VCaP (cell line): ENCODE measurements around the gene TMC7.
"Not testable (repeated sequence)": the region's sequence is repeated elsewhere in the genome, so short reads cannot be mapped to it uniquely, and the experiment has no call there.

ENCODE experiments used
- H3K27ac ChIP-seq: fragments of 450-650 bp; 2 replicates; pipeline ENCODE4 v1.5.1; 2017
- TF ChIP-seq, protein P1 (sequence below): fragments of 450-650 bp; conservative IDR thresholded peaks from 2 replicates; pipeline ENCODE4 v1.5.1; 2017; ENCODE audit warnings: mild to moderate bottlenecking, moderate library complexity

TMC7 gene

DNA sequence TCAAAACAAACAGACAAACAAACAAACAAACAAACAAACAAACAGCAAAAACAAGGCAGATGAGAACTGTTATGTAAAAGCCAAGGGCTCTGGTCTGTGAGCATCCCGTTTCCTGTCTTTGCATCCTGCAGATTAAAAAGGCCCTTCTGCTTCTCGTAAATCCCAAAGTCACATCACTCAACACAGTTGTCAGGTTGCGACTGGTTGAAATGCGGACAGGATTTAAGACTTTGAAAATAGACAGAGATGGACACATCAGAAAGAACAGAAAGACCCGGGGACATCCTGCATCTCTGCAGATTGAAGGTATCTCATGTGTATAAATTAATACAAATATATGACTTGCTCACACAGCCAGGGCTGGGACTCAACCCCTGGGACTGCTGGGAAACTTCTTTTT is 18.2 kb upstream of the TMC7 start:
- no peak overlapping the region for H3K27ac ChIP-seq

DNA sequence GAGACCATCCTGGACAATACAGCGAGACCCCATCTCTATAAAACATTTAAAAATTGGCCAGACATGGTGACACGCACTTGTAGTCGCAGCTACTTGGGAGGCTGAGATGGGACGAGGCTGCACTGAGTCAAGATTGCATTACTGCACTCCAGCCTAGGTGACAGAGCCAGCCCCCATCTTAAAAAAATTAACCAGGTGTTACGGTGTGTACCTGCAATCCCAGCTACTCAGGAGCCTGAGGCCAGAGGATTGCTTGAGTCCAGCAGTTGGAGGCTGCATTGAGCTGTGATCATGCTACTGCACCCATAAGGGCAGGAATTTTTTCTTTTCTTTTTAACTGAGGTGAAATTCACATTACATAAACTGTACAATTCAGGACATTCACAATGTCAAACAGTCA is 16.9 kb upstream of the TMC7 start:
- no peak overlapping the region for H3K27ac ChIP-seq
- TF ChIP-seq, protein P1, sequence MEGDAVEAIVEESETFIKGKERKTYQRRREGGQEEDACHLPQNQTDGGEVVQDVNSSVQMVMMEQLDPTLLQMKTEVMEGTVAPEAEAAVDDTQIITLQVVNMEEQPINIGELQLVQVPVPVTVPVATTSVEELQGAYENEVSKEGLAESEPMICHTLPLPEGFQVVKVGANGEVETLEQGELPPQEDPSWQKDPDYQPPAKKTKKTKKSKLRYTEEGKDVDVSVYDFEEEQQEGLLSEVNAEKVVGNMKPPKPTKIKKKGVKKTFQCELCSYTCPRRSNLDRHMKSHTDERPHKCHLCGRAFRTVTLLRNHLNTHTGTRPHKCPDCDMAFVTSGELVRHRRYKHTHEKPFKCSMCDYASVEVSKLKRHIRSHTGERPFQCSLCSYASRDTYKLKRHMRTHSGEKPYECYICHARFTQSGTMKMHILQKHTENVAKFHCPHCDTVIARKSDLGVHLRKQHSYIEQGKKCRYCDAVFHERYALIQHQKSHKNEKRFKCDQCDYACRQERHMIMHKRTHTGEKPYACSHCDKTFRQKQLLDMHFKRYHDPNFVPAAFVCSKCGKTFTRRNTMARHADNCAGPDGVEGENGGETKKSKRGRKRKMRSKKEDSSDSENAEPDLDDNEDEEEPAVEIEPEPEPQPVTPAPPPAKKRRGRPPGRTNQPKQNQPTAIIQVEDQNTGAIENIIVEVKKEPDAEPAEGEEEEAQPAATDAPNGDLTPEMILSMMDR: no peak

More for the DNA sequence above, 18.2 kb upstream of the TMC7 start:
- TF ChIP-seq, protein P1: no peak

DNA sequence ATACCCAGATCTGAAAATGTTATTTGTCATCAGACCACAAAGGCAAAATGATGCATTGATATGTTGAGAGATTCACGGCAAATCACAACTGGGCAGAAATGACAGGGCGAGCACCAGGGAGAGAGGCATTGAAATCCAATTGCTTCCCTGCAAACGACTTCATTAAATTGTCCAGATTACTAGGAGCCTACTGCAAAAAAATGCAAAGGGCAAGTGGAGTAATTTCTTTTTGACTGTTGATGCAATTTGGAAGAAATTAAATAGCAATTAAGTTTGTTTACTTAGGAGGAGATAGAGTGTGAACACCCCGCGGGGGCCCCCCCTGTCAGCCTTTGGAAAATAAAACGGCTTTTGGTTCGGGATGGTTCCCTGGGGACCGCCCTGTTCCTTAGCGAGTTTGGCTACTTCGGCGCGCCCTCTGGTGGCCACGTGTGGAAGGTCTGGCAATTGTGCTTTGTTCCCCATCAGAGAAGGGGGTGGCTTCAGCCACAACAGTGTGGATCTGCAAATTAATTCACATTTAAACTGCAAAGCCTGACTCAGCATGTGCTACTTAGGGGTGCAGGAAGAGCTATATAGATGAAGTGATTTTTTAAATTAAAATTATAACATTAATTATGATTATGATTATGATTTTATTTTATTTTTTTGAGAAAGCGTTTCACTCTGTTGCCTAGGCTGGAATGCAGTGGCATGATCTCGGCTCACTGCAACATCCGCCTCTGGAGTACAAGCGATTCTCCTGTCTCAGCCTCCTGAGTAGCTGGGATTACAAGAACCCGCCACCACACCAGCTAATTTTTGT is 14.5 kb upstream of the TMC7 start:
- TF ChIP-seq, protein P1: peak; percentile 87
- H3K27ac ChIP-seq: no peak overlapping the region

DNA sequence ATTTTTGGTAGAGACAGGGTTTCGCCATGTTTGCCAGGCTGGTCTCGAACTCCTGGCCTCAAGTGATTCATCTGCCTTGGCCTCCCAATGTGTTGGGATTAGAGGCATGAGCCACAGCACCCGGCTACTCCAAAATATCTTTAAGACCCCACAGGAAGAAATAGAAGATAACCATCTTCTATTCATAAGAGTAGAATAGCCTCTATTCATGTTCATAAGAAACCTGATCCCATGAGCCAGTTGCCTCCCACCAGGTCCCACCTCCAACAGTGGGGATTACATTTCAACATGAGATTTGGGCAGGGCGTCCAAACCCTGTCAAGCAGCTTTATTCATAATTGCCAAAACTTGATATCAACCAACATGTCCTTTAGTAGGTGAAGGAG is 13.9 kb upstream of the TMC7 start:
- H3K27ac ChIP-seq: no peak overlapping the region
- TF ChIP-seq, protein P1: no peak

DNA sequence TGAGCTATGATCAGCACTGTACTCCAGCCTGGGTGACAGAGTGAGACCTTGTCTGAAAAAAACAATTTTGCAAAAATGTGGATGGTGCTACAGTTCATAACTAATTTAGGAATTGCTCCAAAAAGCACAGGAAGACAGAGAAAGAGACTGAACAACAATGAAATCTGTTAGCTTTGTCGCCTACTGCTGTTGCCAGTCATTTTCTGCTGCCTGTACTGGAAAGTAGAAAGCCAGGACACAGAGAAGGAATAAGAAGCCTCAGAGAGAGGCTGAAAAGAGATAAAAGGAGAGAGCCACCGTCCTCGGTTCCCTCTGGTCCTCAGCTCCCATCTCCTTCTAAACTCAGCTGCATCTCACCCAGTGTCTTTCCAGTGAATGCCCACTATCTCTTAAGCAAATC is 8.6 kb upstream of the TMC7 start:
- TF ChIP-seq, protein P1: no peak

DNA sequence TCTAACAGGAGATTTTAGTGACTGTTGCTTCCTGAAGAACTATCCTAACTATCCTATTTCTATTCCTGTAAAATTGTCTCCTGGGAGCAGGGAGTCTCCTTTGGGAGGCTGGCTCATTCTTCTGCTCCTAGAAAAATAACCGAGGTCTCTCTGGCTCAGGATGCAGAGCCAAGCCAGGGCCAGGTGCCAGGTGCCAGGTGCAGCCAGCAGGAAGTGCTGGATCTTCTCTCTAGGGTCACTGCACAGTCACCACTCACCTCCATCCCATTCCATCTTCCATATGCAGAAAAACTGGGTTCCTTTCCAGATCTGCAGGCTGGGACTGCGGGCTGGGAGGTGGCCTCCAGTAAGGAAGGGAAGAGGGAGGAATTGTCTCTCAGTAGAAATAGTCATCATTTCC is 3.8 kb upstream of the TMC7 start:
- H3K27ac ChIP-seq: peak overlapping the region; percentile 40; the same call in 1 of the 2 replicates
- TF ChIP-seq, protein P1: no peak

More for the DNA sequence above, 8.6 kb upstream of the TMC7 start:
- peak overlapping the region; percentile 47 for H3K27ac ChIP-seq

DNA sequence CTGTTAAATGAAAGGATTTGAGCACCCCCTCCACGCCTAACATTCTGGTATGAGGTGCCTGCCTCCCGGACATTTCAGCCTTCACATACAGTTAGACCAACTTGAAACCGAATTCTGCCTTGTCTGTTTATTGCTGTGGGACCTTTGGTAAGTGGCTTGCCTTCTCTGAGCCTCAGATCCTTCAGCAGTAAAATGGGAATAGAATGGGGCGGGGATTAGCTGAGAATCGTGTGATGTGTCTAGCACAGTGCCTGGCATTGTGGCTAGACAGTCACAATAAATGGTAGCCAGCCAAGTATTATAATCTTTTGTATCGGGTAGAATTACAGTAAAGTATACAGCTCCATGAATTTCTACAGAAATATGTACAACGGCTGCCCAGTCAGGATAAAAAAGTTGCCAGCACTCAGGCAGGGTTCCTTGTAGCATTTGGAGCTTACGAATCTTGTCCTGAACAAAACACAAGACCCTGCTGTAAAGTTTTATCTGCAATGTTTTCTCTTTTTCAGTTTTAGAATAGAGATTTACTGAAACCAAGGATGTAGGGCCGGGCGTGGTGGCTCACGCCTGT is 786 bp downstream of the TMC7 start:
- peak overlapping the region; percentile 66 for H3K27ac ChIP-seq
- TF ChIP-seq, protein P1: no peak

DNA sequence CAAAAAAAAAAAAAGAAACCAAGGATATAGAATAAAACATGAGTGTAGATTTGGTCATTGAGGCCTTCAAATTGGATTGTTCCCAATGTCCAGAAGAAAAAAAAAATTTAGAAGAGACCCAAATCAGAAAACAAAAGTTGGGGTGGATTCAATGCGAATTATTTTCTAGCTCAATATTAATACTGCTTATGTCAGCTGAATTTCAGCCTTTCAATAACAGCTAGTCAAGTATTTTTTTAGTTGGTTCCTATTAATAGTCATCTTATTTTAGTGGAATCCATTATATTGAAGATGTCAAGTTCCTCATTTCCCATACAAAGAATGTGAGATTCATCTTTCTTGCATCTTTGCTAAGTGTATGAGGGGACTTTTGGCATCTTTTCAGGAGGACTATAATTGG is 1.5 kb downstream of the TMC7 start:
- H3K27ac ChIP-seq: not testable (repeated sequence)

DNA sequence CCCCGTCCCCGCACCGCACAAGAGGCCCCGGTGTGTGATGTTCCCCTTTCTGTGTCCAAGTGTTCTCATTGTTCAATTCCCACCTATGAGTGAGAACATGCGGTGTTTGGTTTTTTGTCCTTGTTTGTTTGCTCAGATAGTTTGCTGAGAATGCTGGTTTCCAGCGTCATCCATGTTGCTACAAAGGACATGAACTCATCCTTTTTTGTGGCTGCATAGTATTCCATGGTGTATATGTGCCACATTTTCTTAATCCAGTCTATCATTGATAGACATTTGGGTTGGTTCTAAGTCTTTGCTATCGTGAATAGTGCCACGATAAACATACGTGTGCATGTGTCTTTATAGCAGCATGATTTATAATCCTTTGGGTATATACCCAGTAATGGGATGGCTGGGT is 8.0 kb downstream of the TMC7 start:
- not testable (repeated sequence) for H3K27ac ChIP-seq

DNA sequence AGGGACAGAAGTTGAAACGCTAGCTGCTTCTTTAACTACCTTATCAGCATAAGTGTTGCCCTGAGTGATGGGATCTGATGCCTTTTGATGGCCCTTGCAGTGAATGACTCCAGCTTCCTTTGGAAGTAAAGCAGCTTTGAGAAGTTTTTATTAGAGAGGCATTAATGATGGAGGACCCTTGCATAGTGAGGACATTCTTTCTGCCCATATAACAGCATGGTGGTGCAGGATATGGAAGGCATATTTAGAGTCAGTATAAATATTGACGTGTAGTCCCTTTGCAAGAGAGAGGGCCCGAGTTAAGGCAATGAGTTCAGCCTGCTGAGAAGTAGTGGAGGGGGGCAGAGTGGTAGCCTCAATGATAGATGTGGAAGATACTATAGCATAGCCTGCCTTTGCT is 9.8 kb downstream of the TMC7 start:
- H3K27ac ChIP-seq: peak overlapping the region; percentile 65

DNA sequence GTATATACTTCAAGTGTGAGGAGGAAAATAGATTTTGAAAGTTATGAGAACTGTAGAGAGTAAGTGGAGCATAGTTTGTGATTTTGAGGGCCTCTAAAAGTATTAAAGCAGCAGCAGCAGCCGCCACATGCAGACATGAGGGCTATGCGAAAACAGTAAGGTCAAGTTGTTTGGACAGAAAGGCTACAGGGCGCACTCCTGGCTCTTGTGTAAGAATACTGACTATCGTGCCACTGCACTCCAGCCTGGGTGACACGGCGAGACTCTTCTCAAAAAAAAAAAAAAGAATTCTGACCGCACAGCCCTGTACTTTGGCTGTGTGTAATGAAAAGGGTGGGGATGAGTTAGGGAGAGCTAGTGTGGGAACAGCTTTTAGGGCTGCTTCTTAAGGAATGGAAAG is 10.4 kb downstream of the TMC7 start:
- H3K27ac ChIP-seq: peak overlapping the region; percentile 65

DNA sequence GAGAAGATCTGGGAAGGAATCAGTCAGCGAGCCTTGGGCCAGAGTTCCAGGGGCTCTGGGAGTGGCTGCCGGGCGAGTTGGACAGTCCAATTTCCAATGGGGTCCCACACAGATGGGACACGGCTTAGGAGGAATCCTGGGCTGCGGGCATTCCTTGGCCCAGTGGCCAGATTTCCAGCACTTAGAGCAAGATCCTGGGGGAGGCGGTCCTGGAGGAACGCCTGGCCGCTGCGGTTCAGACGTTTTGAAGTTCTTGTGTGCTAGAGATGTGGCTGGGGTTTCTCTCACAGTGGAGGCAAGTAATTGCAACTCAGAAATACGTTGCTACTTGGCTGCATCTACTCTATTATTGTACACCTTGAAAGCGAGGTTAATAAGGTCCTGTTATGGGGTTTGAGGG is 11.7 kb downstream of the TMC7 start:
- peak overlapping the region; percentile 65 for H3K27ac ChIP-seq
